HG03354 (cell line): ENCODE measurements around the gene MYH15.

Source experiments
- ATAC-seq: cut with Tn5 transposase; IDR thresholded peaks from one replicate; pipeline ENCODE4 v1.9.1; 2021; ENCODE audit warnings: mild to moderate bottlenecking; ENCODE audit not compliant: unreplicated experiment, poor library complexity, severe bottlenecking

MYH15 gene

DNA sequence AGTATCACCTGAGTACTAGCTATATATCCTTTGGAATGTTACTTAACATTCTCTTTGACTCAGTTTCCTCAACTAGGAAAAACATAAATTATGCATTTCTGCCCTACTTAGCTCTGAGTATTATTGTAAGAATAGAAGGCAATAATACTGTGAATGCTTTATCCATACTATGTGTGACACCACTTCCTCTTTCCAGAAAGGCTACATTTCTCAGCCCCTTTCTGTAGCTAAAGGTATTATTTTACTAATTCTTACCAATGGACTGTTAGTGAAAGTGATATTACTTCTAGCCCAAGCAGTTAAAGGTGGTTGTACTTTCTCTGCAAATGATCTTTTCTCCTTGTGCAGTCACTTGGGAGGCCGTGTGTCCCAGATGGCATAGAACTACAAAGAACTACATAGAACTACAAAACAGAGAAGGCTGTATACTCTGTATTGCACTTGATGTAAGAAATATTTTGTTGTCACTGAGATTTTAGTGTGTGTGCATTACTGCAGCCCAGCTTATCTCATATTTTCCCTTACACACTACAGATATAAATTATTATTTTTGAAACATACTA, 35.1 kb downstream of the MYH15 start:
- peak; percentile 44 for ATAC-seq

DNA sequence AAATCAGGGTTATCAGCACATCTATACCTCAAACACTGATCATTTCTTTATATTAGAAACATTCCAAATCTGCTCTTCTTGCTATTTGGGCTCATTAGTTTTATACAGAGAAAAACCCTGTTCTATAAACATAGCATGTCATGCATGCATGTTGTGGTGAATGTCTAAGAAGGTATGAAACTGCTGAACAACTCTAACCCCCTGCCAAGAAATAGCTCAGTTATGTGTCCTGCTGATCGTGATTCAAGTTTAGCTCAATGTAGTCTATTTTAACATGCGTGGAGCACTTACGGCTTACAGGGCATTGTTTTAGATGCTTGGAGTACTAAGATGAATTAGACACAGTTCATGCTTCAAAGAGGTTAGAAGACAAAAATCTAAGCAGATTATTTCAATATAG, 35.8 kb downstream of the MYH15 start:
- ATAC-seq, result no peak

DNA sequence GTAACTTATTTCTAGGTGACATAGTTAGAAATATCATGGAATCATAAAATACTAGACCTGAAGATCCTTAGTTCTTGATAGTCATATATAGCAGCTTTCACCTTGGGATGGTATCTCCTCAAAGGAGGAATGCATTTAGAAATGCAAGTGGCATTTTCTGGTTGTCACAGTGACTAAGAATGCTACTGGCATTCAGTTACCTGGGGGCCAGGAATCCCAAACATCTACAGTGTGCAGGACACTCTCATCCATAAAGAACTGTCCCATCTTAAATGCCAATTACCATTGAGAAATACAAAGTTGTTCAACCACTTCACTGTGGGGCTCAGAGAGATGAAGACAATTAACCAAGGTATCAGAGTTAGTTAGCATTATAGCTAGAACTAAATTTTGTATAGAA, 36.7 kb downstream of the MYH15 start:
- ATAC-seq, result no peak

DNA sequence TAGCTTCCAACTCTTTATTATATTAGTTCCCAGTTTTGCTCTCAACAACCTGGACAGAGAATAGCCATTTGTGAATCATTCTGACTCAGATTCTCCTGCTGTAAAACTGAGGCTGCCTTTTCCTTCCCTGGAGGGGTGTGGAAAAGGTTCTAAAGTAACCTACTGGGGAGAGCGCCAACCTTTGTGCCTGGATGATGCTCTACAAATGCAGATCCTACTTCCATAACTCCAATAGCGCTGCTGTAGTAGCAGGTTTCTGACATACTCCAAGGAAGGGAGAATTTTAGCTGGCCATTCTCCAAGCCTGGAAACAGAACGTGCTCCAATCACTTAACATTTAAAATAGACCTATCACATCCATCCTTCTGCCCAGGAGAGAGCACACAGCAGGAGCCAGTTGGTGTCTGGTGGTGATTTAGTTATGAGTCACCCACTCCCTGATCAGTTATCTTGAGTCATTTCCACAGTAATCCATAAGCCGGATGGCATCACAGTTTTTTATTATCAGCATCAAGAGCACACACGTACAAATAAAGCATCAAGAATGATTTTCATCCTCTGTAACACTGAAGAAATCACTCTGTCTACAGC, 38.3 kb downstream of the MYH15 start:
- ATAC-seq, result no peak

DNA sequence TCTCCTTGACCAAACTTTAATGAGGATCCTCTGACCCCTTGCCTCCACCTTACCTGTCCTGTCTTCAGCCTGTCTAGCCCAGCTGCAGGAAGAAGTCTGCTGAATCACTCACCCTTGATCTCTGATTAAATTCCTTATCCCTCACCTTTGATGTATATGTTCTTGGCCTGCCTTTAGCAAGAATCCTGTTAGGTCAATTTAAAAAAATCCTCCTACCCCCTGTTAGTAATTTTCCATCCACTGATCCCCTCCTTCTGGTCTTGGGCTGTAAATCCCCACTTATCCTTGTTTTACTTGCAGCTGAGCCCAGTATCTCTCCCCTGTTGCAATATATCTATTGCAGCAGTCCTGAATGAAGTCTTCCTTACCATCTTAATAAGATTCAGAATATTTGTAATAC, 39.0 kb downstream of the MYH15 start:
- no peak for ATAC-seq

DNA sequence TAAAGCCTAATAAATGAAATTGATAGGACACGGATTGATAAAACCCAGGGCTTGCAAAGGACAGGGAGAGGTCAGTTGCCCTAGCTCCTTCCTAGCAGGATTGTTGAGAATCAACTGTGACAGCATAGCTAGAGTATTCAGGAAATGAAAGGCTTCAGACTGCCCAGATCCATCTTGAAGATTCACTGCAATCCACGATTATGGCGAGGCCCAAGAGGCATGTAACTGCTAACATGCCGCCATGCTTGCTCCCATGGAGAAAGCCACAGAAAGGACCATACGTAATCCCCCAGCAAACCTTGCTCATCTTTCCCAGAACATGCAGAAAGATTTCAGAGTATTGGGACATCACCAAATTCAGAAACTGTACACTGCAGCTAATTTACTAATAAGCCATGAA, 41.3 kb downstream of the MYH15 start:
- ATAC-seq, result no peak

DNA sequence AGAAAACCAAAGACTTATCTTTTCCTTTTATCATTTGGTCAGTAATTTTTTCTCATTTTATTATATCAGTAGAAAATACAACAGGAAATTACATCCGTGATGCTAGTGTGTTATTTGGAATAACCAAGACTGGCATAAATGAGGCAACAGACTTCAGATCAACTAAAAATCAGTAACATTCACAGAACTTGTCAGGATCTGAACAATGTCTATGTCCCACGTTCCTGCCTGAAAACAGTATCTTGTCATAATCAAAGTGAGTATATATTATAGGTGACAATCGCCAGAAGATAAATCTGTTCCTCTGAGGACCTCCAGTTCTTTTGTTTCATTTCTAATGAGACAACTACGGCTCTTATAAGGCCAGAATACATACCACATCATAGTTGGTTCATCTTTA, 41.8 kb downstream of the MYH15 start:
- ATAC-seq, result no peak

DNA sequence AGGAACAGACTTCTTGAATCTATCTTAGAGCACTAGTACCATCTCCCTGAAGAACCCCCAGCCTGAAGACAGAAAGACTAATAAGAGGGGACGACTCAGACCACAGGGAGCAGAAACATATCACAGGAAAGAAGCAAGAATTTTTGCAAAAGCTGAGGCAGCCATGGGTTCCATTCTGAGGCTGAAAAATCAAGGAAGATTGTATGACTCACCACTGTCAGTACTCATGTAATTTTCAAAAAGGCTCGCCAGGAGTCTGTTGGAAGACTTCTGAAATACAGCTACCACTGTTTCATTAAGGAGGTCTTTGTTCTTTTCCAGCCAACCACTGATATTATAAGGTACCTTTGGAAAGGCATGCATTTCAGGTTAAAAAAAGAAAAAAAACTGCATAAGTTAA, 47.5 kb downstream of the MYH15 start:
- ATAC-seq, result no peak

DNA sequence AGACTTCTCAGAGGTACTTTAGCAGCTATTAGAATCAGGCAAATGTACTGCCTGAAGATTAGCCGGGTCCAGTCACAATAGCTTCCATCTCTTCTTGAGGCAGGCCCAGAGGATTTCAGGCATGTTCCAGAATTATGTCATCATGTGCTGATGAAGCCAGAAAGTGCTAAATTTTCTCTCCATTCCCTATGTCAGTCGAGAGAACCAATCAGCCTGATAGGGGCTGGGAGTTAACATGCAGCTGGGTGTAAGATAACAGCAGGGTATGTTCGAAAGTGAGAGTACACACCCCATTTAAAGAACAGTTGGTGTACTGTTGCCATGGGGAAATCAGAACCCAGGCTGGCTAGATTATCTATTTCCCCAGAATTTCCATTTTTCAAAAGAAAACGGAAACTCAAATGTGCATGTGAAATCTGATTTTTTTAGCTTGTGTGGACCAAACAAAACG, 48.7 kb downstream of the MYH15 start:
- peak; percentile 88 for ATAC-seq

DNA sequence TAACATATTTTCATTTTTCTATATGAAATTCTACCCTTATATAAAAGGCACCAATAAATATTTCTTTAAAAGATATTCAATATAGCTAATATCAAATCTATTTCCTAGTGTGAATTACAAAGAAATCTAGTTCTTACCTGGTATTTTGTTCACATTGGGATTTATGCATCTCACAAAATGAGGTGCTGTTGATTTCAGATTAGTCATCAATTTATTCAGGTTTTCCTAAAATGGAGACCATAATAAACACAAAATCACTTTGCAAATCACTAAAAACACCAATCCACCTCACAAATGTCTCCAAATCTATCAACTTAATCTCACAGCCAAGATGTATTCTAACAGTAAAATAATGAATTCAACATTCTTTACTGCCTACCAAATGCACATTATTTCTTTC, 51.2 kb downstream of the MYH15 start:
- ATAC-seq, result no peak

DNA sequence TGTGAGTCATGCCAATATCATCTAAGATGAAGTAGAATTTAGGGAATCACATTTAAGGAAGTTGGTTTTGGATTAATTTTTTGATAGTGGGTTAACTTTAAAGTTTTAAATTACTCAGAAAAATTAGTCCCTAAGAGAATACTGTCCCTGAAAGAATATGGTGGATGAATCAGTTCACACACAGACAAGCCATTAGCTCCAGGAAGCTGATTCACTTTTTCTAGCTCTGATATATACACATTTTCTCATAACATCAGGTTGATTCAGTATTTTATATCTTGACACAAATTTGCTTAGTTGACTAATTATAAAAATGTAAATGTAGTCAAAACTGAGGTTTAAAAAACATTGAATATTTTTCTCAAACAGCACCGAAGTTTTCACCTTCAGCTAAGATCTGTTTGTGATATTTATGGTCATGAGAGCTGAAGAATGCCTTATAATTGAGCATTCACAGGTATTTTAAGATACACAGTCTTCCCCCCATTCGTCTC, 55.1 kb downstream of the MYH15 start:
- ATAC-seq, result no peak

DNA sequence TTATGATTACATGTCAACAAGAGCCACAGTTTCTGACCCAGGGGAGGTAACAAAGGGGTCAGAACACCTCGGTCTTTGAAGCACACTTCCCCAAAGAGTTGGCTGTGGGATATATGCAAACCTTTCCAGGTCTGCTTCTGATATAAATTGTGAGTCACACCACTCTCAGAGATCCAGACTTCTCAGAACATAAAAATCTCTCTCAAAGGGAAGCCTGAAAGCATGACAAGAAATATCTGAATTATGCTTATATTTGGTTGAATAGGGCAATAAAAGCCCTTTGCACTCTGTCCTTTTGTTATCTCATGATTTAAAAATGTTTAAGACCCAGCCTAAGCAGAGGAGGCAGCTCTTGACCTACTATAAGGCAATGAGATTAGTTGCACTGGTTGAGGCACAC, 56.8 kb downstream of the MYH15 start:
- ATAC-seq, result no peak

DNA sequence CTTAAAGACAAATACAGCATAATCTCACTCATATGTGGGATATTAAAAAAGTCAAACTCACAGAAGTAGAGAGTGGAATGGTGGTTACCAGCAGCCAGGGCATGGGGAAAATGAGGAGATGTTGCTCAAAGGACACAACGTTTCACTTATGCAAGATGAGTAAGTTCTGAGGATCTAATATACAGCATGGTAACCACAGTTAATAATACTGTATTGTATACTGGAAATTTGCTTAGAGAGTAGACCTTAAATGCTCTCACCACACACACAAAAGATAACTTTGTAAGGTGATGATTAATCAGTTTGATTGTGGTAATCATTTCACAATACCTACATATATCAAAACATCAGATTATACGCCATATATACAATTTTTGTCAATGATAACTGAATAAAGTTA, 60.0 kb downstream of the MYH15 start:
- no peak for ATAC-seq

DNA sequence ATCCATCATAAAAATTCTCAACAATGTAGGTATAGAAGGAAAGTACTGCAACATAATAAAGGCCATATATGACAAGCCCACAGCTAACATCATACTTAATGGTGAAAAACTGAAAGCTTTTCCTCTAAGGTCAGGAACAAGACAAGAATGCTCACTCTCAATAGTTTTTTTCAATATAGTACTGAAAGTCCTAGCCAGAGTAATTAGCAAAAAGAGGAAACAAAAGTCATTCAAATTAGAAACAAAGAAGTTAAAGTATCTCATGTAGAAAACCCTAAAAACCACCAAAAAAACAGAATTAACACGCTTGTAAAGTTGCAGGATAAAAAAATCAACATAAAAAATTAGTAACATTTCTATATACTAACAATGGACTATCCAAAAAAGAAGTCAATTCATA, 61.8 kb downstream of the MYH15 start:
- peak; percentile 52 for ATAC-seq

DNA sequence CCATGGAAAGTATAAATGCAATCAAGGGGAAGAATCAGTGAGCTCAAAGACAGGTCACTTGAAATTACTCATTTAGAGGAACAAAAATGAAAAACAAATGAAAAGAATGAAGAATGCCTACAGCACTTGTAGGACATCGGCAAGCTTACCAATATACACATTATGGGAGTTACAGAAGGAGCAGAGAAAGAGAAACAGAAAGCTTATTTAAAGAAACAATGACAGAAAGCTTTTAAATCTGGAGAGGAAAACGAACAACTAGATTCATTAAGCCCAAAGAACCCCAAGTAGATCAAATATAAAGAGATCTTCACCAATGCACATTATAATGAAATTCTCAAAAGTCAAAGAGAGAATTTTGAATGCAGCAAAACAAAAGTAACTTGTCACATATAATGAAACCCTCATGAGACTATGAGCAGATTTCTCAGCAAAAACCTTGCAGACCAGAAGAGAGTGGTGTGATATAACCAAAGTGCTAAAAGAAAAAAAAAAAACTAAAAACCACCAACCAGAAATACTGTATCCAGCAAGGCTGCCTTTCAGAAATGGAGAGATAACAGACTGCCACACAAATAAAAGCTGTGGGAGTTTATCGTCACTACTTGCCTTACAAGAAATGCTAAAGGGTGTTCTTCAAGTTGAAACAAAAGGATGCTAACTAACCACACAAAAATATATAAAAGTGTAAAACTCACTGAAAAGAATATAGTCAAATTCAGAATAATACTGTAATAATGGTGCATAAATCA, 63.1 kb downstream of the MYH15 start:
- no peak for ATAC-seq

DNA sequence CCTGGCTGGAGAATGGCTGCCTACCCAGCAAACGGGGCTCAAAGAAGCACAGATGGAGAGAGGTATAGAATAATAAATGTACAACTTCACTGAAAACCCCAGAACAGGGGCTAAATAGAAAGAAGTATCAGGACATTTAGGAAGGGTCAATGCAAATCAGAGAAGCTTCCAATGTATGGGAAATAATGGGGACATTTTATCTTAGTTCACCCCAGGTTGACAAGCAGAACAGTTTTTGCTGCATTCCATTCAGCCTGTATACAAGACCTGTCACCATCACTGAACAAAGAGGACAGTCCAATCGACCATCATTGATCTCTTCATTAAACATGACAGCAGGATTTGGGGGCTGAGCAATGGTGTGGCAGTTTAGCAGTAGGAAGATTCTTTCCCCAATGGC, 68.1 kb downstream of the MYH15 start:
- no peak for ATAC-seq

DNA sequence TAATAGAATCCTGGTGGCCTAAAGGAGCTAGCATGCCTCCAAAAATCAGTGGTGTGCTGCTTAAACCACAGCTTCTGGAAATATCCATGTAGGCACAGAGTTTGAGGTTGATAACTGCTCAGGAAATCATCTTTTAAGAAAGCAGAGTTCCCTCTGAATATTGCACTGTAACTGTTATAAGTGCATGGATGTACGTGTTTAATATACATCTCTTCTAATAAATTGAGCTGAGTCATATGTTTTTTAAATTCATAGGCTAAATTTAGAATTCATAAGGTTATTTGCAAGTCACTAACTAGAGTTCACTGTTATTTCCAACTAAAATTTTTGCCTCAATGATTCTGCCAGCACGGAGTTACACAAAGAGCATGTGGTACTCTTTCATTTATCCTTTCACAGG, 68.9 kb downstream of the MYH15 start:
- no peak for ATAC-seq

DNA sequence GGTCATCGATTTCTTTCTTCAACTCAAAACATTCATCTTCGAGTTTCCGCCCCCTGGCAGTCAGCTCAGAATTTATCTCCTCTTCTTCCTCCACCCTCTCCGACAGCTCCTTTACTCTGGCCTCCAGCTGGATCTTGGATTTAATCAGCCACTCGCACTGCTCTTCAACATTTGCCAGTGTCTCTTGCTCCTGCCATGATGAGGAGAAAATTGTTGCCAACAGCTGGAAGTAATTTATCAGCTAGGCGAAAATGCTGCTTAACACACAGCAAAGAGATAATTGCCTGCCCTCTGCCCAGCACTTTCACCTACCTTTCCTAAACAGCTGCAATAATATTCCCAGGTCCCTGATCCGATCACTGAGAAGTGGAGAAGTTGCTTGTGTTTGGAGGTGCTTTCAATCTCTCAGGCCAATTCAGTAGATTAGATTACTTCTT, 69.3 kb downstream of the MYH15 start:
- ATAC-seq, result no peak

DNA sequence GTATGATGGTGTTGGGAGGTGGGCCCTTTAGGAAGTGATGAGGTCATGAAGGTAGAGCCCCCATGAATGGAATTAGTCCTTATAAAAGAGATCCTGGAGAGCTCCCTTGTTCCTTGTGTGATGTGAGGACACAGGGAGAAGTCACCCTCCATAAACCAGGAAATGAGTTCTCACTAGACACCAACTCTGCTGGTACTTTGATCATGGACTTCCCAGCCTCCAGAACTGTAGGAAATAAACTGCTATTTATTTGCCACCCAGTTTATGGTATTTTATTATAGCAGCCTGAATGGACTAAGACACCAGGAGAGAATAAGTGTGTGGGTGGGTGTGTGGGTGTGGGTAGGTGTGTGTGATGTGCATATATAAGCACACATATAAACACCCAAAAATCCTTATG, 71.9 kb downstream of the MYH15 start:
- no peak for ATAC-seq

DNA sequence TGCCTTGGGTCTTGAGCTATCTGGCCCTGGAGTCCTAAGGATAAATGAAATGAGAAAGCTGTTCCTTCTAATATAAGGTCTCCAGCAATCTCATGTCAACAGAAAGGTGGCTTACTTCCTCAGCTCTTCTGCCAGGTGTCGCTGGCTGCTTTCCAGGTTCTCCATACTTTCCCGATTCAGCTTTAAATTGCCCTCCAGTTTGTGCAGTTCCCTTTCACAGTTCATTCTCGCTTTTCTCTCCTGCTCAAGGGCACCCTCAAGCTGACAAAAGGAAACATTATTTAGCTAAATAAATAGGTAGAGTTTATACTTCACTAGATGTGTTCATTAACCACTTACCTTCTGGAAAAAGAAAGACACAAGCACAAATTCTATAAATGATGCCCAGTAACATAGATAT, 73.0 kb downstream of the MYH15 start:
- ATAC-seq, result no peak

DNA sequence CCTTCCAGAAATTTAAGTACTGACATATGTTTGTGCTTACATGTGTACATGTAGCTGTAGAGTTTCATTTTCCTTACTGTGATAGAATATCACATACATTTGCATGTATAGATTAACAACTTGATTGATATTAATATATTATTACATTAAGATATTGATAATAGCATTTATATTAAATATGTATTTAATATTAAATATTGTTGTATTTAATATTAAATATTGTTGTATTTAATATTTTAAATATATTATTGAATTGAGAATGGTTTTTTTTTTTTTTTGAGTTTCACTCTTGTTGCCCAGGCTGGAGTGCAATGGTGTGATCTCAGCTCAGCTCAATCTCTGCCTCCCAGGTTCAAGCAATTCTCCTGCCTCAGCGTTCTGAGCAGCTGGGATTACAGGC, 76.5 kb downstream of the MYH15 start:
- ATAC-seq, result no peak
